ENCODE data around the gene GALNT18.

The GALNT18 gene

DNA sequence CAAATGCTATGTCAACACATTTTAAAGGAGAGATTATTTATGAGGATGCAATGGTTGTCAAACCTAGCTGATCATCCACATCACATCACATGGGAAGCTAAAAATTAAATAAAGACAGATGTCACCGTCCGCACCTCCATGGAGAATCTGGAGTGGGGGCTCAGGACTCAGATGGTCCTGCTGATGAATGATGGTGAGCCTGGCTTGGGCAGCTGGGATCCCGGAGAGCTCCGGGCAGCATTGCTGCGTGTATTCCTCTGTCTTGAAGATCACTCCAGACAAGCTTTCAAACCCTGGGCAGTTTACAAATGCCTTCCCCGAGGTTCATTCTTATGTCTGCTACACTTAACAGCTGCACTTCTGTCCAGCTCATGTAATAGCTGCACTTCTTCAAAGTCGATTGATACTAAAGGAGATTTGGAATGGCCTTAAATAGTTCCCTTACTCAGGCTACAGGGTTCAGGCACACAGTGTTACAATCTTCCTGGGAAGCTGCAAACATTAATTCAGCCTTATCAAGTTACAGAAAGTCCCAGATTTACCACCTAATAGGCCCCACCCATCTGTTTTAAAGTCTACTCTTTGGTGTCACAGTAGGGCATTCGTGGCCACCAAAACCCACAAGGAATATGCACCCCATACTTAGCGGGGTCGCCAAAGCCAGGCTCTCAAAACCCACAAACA, 234.0 kb downstream of the GALNT18 start:
- H3K4me2 ChIP-seq, result no peak overlapping the region
- H3K27ac ChIP-seq, result no peak overlapping the region

GRCh38 chr11:11387207-11387606, 234.6 kb downstream of the GALNT18 start:
- Histone ChIP-seq H3K4me2 (no peak overlapping the region), H3K4me1 (ENCODE audit: low read depth, poor library complexity, severe bottlenecking) (peaks cover 6% of the 10 kb centered on the region), H2AFZ (ENCODE audit: low read depth) (no peak overlapping the region), H4K20me1 (ENCODE audit: insufficient read depth) (no peaks in the 10 kb centered on the region), H3K36me3 (ENCODE audit: insufficient read depth) (no peaks in the 10 kb centered on the region), H3K27me3 (ENCODE audit: insufficient read depth, low read depth) (no peaks in the 10 kb centered on the region), H3K27ac (no peak overlapping the region), H3K79me2 (ENCODE audit: insufficient read depth, low read depth) (no peaks in the 10 kb centered on the region), H3K4me3 (IDR thresholded peaks at IDR 0.05; ENCODE audit: insufficient read depth, low read depth, low read length) (no peak overlapping the region), H3K9ac (no peak overlapping the region)
- TF ChIP-seq, protein P1, sequence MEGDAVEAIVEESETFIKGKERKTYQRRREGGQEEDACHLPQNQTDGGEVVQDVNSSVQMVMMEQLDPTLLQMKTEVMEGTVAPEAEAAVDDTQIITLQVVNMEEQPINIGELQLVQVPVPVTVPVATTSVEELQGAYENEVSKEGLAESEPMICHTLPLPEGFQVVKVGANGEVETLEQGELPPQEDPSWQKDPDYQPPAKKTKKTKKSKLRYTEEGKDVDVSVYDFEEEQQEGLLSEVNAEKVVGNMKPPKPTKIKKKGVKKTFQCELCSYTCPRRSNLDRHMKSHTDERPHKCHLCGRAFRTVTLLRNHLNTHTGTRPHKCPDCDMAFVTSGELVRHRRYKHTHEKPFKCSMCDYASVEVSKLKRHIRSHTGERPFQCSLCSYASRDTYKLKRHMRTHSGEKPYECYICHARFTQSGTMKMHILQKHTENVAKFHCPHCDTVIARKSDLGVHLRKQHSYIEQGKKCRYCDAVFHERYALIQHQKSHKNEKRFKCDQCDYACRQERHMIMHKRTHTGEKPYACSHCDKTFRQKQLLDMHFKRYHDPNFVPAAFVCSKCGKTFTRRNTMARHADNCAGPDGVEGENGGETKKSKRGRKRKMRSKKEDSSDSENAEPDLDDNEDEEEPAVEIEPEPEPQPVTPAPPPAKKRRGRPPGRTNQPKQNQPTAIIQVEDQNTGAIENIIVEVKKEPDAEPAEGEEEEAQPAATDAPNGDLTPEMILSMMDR (conservative IDR thresholded peaks at IDR 0.05; ENCODE audit: low read depth, low read length), result no peak

More for the DNA sequence above, 234.0 kb downstream of the GALNT18 start:
- Histone ChIP-seq H3K4me3 (IDR thresholded peaks at IDR 0.05; ENCODE audit: insufficient read depth, low read depth, low read length) (no peak overlapping the region), H3K4me1 (ENCODE audit: low read depth, poor library complexity, severe bottlenecking) (peaks cover 6% of the 10 kb centered on the region), H4K20me1 (ENCODE audit: insufficient read depth) (no peaks in the 10 kb centered on the region), H3K27me3 (ENCODE audit: insufficient read depth, low read depth) (no peaks in the 10 kb centered on the region), H3K79me2 (ENCODE audit: insufficient read depth, low read depth) (no peaks in the 10 kb centered on the region), H3K36me3 (ENCODE audit: insufficient read depth) (no peaks in the 10 kb centered on the region), H3K9ac (no peak overlapping the region), H2AFZ (ENCODE audit: low read depth) (no peak overlapping the region)
- TF ChIP-seq, protein P1 (conservative IDR thresholded peaks at IDR 0.05; ENCODE audit: low read depth, low read length), result no peak

DNA sequence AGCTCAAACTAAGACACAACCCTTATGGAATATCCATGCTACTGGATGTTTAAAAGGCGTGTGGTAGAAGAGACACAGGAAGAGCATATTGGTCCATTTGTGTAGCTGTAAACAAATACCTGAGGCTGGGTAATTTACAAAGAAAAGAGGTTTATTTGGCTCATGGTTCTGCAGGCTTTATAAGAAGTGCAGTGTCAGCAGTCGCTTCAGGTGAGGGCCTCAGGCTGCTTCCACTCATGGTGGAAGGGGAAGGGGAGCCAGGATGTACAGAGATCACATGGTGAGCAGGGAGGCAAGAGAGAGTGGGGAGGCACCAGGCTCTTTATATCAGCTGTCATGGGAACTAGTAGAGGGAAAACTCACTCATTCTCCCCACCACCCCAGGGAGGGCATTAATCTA, 237.0 kb downstream of the GALNT18 start:
- no peak overlapping the region for H3K27ac ChIP-seq
- peaks cover 6% of the 10 kb centered on the region for H3K4me1 ChIP-seq (ENCODE audit: low read depth, poor library complexity, severe bottlenecking)
- H4K20me1 ChIP-seq (ENCODE audit: insufficient read depth), result no peaks in the 10 kb centered on the region
- H3K4me3 ChIP-seq (IDR thresholded peaks at IDR 0.05; ENCODE audit: insufficient read depth, low read depth, low read length), result no peak overlapping the region
- TF ChIP-seq, protein P1 (conservative IDR thresholded peaks at IDR 0.05; ENCODE audit: low read depth, low read length), result no peak
- H3K4me2 ChIP-seq, result no peak overlapping the region
- H3K27me3 ChIP-seq (ENCODE audit: insufficient read depth, low read depth), result no peaks in the 10 kb centered on the region
- H3K36me3 ChIP-seq (ENCODE audit: insufficient read depth), result no peaks in the 10 kb centered on the region
- no peak overlapping the region for H2AFZ ChIP-seq (ENCODE audit: low read depth)
- no peak overlapping the region for H3K9ac ChIP-seq
- no peaks in the 10 kb centered on the region for H3K79me2 ChIP-seq (ENCODE audit: insufficient read depth, low read depth)

DNA sequence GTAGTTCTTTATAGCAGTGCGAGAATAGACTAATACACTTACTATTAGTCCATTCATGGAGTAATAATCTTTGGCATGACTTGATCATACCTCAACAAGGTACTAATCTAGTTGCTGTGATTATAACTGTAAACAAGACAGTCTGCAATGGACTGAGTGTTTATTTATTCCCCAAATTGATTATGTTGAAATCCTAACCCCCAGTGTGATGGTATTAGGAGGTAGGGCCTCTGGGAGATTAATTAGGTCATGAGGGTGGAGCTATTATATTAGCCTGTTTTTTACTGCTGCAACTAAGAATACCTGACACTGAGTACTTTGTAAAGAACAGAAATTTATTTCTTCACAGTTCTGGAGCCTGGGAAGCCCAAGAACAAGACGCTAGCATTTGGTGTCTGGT, 237.8 kb downstream of the GALNT18 start:
- TF ChIP-seq, protein P1 (conservative IDR thresholded peaks at IDR 0.05; ENCODE audit: low read depth, low read length), result no peak
- Histone ChIP-seq H2AFZ (ENCODE audit: low read depth) (no peak overlapping the region), H3K27ac (no peak overlapping the region), H3K4me3 (IDR thresholded peaks at IDR 0.05; ENCODE audit: insufficient read depth, low read depth, low read length) (no peak overlapping the region), H4K20me1 (ENCODE audit: insufficient read depth) (no peaks in the 10 kb centered on the region), H3K79me2 (ENCODE audit: insufficient read depth, low read depth) (no peaks in the 10 kb centered on the region), H3K4me1 (ENCODE audit: low read depth, poor library complexity, severe bottlenecking) (peaks cover 6% of the 10 kb centered on the region), H3K4me2 (no peak overlapping the region), H3K36me3 (ENCODE audit: insufficient read depth) (no peaks in the 10 kb centered on the region), H3K27me3 (ENCODE audit: insufficient read depth, low read depth) (no peaks in the 10 kb centered on the region), H3K9ac (no peak overlapping the region)

Data from KMS-11 (cell line).